GM19238 (cell line): ENCODE results near the gene ETV5.

Source experiments
- DNase-seq: peaks from one replicate; pipeline ENCODE4 v3.0.0; 2011; ENCODE audit warnings: low spot score; ENCODE audit not compliant: insufficient read length

The ETV5 gene

DNA sequence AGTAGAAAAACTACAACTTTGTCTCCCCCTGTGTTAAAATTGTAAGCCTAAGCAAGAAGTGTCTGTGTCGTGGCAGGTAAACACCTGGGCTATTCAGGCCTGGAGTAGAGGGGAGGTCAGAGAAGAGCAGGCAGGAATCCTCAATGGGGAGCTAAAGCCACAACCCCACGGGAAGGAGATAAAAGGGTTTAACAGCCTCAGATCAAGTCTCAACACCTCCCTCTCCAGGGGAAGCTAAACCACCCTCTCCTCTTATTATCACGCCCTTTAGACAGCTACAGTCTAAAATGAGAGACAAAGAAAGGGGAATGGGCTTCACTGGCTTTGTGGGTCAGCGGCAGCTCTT is 11.6 kb downstream of the ETV5 start:
- DNase-seq, result no peak

DNA sequence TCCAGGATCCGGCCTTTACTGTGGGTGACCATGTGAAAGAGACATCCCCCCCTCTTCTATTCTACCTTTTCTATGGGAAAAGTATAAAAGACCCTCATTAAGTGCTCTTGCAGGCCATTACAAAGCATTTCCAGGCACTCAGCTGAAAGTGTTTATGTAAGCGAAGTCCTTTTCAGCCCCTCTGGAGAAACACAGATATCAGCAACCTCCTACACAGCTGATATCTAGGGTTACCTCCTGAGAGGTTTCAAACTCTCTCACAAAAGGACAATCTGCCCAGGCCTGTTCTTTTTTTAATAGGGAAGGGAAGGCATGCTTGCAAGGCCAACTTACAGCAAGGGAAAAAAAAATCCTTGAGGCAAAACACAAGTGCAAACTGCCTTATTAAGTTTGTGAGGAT is 12.6 kb downstream of the ETV5 start:
- no peak for DNase-seq

DNA sequence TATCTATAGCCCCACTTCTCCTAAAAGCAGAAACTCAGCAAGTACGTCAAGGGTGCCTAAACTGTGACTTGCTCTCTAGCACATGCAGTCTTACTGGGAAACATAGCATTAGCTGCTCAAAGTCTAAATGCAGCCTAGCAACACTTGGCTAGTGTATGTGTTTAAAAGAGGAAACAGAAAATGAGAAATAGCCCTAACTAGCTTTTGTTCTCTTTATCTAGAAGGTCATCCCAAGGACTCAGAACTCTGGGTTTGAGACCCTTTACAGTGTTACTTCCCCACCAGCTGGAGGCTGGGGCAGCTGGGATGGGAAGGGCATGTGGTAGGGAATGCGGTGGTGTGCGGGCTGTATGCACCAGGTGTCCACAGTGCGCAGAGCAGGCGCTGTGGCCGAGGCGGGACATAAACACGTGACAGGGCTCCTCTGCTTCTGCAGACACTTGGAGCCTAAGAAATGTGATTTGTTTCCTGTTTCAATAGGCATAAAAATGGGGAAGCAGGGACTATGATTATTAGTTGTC is 13.3 kb downstream of the ETV5 start:
- DNase-seq, result no peak

DNA sequence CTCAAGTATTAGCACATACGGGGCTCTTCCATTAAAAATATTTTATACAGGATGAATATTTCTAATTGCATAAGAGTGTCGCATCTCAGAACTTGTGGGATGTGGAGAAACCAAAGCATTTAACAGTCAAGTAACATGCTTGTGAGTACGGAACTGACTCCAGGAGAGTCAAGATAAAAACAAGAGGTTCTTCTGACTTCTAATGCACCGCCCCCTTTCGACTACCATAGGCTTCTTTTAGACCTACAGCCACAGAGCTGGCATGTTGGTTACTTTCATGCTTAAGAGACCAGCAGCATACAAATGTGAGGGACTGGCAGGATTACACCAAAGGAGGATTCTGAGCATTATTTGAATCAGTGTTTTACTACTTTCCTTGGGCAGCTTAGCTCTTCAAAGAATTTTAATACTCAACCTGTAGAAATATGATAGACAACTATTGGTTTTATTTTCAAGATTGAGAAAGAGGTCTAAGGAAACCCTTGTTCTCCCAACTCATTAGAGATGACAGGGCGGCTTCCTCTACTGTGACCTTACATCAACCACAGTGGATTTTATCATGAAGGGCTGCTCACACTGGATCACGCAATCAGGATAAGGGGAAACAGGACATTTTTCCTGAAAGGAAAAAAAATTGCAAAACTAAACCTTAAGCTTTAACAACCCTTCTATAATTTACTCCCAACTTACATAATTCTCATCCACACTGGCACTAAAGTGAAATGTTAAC is 14.0 kb downstream of the ETV5 start:
- no peak for DNase-seq

DNA sequence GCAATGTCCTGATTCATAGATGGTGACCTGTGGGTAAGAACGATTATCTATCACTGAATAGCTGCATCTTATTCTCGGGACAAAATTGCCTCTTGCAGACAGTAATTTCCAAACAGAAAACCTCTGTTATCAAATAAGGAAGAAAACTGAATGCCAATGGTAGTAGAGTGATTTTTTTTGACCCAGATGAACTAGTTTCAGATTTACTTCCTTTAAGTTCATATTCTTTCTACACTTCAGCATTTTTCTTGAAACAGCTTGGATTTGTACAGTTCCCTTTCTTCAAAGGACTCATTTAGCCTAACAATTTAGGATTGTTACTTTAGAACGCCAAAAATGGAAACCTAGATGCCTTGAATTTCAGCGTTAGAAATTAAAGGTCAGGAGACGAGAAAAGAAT is 14.6 kb downstream of the ETV5 start:
- no peak for DNase-seq

DNA sequence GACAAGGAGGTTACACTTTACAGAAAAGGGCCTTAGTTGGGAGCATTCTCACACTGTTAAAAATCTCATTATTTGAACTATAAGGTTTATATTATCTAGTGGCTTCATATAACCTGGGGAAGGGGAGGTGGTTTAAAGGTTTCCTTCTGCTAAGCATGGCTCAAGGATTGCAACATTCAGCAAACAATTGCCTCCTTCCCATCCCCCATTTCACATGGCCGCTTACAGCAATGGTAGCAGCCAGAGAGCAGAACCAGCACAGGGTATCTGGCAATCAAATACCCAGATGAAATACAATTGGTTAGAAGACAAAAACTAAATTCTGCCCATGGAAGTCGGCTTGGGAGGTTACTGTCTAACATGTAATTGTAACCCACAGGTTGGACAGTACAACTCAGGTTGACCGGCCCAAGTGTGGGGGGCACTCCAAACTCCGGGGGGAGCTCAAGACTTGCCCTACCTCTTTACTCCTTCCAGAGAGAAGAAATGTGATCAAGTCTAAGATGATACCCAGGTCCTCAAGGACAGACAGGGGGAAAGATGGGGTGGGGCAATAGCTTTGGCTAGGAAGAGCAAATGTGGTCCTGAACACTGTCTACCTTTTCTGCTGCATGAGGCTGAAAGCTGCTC is 15.5 kb downstream of the ETV5 start:
- DNase-seq, result no peak

DNA sequence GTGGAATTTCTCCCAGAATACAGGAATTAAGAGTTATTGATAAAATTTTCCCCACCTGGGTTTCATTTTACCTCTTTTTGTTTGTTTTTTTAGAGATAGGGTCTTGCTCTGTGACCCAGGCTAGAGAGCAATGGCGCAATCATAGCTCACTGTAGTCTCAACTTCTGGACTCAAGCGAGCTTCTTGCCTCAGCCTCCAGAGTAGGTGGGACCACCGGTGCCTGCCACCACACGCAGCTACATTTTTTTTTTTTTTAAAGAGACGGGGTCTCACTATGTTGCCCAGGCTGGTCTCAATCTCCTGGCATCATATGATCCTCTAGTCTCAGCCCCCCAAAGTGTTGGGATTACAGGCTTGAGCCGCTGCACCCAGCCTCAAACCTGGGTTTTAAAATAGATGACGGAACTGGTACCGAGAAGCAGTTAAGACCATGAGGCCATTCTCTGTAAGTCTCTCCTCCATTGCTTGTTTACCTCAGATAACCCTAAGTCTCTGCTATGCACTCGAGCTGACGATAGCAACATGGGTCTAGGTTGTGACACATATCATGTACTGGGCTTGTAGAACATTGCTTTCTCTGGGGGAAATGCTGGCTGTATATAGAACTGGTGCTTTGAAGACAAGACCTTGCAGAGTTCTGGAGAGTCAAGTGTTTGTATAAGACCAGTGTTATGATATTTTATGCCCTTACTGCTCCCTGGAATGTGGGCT is 16.4 kb downstream of the ETV5 start:
- no peak for DNase-seq

DNA sequence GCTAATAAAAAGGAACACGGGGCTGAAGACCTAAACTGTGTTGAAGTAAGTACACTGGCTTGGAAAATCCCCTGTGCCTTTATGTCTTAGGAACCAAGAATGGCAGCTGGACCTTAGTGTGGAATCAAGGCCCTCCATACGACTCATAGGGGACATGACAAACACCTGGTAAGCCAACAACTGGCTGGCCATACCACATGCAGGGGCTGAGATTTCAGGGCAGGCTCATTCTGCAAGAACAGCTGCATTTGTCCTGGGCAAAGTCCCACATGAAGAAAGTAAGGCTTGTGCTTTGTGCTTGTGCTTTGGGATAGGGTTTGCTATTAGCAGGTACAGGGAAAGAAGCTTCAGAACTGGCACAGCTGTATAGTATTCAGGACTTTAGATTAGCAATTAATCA is 18.0 kb downstream of the ETV5 start:
- no peak for DNase-seq

DNA sequence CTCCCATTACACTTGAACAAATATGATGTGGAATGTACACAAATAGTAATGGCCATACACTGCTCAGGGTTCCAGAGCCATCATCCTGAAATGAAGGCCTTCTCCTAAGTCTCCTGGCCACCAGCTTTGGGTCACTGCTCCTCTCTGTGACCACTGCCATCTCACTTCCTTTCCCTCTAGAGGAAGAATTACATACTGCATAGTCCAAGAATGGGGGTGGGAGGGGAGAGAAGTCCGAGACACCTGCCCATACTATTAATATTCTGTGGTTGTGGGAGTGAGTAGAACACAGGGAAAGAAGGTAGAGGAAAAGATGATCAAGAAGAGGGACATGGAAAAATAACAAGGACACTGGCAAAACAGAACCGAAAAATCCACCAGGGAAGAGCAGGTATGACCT is 20.6 kb downstream of the ETV5 start:
- no peak for DNase-seq

DNA sequence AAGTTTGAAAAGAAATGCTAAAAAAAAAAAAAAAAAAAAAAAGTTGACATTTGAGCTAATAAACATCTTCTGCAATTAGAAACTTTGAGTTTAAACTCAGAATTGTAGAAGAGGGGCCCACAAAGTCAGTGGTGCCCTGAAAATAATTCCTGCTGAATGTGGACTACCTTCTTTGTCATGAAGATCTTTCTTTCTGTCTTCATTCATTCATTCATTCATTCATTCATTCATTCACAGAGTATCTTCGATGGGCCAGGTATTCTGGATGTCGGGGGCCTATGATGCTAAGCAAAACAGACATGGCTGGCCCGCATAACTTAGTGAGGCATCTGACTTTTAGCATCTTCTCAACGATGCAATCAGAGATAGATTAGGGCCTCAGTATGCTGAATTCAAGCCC is 24.6 kb downstream of the ETV5 start:
- no peak for DNase-seq

DNA sequence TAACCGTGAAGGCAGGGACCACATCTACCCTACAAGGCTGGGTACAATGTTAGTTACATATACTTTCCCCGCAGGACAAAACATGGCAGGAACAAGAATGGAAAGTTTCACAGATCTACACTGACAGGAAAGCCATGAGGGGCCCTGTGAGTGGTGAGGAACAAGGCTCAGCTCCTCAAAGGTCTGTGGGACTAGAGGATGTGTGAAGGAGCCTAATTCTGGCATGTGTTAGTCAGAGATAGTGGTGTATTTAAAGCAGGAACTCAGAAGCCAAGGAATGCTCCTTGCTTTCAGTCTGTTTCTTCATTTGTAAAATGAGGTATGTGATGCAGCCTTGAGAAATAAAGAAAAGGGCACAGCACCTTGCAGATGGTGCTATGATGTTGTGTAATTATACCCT is 25.1 kb downstream of the ETV5 start:
- no peak for DNase-seq

DNA sequence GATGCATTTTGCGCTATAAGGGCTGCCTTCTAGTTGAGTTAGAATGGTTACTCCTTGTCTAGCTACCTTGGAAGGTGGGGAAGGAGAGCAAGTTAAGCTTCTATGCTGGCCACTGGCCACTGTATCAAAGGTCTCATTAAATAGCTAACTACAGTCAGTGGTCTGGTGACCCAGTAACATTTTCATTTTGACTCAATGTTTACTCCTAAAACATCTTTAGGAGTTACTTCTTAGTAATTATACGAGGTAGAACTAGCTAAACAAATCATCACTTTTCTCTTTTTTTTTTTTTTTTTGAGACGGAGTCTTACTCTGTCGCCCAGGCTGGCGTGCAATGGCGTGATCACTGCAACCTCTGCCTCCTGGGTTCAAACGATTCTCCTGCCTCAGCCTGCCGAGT is 26.7 kb downstream of the ETV5 start:
- no peak for DNase-seq

DNA sequence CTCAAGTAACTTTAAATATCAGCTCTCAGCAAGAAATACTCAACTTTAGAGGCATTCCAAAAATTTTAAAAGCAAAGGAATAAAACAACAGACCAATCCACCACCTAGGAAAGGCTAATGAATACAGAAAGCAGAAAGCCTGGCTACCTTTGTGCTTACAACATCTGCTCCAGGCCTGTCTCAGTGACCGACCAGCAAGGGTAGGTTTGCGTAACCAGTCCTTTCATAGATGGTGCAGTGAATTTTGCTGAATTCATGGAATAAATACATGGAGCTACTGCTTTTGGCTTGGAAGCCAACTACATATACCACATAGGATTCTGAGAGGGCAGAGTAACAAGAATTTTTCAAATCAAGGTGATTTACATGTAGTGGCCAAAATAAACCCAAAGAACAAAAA is 27.2 kb downstream of the ETV5 start:
- DNase-seq, result no peak

DNA sequence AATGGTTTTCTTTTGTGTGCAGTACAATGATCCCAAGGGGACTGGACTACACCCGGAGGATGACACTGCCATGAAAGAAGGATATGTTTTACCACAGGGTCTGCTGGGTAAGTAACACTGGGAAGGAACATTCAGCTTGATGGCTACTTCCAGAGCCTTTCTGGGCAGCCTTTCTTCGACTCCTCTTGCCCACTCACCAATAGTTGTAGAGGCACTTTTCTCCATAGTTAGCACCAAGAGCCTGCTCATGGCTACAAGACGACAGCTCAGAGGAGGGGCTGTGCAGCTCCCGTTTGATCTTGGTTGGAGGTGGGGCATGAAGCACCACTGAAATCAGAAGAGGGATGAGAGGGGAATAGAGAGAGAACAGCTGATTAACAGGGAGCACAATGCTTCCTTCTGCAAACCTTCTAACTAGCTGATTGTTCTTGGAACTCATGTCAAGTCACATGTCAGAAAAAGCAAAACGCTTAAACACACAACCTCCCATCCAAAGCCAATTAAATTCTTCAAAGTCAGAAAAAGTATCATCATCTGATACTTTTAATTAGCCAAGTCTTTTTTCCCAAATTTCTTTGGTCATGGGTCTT is 27.9 kb downstream of the ETV5 start:
- DNase-seq, result no peak

DNA sequence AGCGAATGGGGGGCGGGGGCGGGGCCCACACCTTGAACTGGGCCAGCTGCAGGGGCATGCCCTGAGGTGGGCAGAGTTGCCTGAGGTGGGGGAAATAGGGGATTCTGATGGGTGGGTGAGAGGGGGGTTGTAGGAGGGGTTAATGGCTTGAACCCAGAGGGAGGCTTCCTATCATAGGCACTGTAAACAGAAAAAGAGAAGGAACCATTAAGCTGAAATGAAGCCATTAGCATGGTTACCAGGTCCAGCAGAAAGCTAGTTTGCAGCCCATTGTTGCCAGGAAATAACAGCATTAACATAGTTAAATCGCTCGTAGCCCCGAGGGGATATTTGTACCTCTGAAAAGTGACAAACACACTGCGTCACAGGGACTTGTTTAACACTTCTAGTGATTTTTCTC is 29.0 kb downstream of the ETV5 start:
- DNase-seq, result no peak

DNA sequence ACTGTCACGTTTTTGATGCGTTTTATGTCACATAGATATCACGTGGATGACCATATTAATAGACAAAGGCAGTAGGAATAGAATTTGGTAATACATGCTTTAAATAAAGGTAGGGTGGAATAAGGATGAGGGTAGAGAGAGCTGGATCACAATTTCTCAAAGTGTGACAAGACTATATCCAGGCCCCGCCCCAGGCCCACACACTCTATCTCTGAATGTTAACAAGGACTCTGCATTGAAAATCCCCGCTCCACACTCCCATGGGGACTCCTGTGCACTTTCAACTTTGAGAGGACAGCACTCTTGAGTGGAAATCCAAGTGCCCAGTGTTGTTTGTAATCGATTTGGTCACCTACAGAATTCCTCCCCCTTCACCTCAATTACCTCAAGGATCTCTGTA is 31.4 kb downstream of the ETV5 start:
- DNase-seq, result no peak

DNA sequence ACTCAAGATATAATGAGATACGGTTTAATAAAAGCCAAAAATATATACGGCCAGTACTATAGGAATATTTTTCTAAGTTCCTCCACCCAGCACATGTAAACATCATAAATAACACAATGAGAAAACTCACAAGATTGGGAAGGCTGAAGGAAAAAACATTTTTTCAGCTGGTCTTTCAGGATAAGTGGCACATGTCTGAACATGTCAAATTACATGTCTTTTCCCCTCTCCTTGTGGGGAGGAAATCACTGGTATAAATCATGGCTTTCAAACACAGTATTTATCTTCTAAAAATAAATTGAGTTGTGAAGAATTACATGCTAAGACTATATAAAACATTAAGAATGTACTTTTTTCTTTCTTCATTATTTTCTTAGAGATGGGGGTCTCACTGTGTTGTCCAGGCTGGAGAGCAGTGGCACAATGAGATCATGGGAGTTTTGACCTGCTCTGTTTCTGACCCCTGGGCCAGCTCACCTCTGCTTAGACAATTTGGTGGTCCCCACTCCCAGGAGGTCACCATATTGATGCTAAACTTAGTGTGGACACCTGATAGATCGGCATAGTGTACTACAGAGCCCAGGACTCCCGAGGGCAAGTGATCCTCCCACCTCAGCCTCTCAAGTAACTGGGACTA is 32.8 kb downstream of the ETV5 start:
- no peak for DNase-seq

DNA sequence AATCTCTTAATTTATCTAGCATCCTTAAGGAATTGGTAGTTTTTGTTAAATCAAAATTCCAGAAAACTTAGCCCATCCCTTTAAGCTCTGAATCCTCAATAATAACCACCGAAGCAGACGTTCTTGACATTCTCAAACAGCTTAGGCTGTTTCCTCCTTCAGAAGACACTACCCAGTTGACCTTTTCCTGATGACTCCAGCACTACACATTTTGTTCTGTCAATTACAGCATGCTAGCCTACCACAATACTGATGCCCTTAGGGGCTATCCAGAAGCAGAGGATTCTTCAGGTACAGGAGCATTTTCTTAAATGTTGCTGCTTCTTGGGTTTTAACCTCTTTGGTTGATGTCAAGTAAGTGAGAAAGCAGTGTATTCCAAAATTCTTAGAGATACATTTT is 33.4 kb downstream of the ETV5 start:
- DNase-seq, result no peak

DNA sequence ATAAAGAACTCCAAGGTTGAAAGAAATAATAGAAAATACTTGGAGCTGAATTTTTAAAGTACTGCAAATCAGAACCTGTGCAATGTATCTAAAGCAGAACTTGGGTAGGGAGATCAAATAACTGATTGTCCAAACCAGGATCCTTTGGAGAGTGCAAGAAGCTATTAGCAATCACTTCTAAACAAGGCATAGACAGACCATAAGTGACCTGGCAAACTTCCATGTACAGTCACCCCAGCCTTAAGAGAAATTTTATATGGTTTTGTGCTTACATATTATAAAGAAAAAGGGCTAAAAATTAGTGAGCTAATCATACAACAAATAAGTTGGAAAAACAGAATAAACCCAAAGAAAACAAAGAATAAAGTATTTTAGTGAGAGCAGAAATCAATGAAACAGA is 35.2 kb downstream of the ETV5 start:
- DNase-seq, result no peak

DNA sequence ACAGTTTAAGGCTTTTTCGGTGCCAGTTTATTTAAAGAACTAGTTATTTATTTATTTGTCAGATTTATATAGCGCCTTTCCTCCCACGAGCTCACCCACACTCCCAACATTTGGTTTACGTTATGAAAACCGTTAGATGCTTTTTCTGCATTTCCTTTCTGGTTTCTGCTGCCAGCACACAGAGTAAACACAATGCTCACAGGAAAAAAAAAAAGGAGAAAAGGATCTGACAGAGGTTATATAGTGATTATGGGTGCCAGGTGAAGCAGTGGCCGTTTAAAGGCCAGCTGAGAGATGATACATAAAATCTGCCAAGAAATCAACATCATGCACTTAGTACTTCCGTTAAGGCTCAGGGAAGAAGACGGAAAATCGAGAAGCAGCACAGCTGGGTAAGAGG is 37.9 kb downstream of the ETV5 start:
- no peak for DNase-seq

DNA sequence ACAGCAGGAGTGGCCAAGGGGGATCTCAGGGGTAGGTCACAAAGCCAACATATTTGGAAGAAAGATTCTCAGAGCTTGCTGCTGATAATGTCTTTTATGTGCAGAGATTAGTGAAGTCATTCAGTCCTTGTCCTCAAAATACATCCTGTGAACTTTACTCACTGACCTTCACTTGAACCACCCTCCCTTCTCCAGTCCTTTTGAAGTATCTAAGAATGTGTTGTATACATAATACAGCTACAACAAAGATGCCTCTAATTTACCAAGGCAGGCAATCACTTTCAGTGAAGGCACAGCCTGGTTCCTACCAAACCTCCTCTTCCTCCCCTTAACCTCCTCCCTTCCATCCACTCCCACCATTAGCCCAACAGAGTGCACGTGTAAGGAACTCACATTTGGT is 38.3 kb downstream of the ETV5 start:
- no peak for DNase-seq

DNA sequence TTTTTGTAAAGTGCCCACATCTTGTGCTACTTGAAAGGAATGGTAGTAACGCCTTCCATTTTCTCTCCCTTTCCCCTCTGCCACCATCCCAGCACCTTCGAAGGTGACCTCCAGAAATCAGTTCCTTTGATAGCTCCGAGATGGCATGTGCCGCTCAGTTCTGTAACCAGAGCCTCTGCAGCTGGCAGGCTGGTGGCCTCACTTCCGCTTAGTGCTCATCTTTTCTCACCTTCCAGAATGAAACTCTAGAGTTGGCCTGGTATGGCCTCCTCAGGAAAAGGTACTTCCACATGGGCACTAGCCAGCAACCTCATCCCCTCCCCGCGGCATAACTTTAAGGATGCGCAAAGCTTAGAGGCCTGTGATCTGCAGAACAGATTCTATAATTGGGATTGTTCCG is 38.8 kb downstream of the ETV5 start:
- no peak for DNase-seq
